GM21367 (cell line): Measurements from ENCODE around the gene INTS6L.
"Not testable (repeated sequence)": the region's sequence is repeated elsewhere in the genome, so short reads cannot be mapped to it uniquely, and the experiment has no call there.

Source experiments
- ATAC-seq: cut with Tn5 transposase; IDR thresholded peaks from one replicate; pipeline ENCODE4 v1.9.1; 2021; ENCODE audit not compliant: unreplicated experiment

The INTS6L gene

GRCh38 chrX:135522878-135523693 is 2.6 kb downstream of the INTS6L start:
- no peak for ATAC-seq

- ATAC-seq, result no peak
Observed at GRCh38 chrX:135528254-135528653, 7.8 kb downstream of the INTS6L start.

GRCh38 chrX:135528756-135529155 is 8.3 kb downstream of the INTS6L start:
- no peak for ATAC-seq

GRCh38 chrX:135530097-135530496 is 9.6 kb downstream of the INTS6L start:
- ATAC-seq, result no peak

GRCh38 chrX:135531813-135532212 is 11.4 kb downstream of the INTS6L start:
- ATAC-seq, result no peak

GRCh38 chrX:135535077-135535940 is 14.8 kb downstream of the INTS6L start:
- ATAC-seq, result no peak

GRCh38 chrX:135536877-135537276 is 16.4 kb downstream of the INTS6L start:
- peak; percentile 65 for ATAC-seq

GRCh38 chrX:135541351-135541750 is 20.9 kb downstream of the INTS6L start:
- ATAC-seq, result no peak

- no peak for ATAC-seq
Observed at GRCh38 chrX:135543172-135543571, 22.7 kb downstream of the INTS6L start.

- ATAC-seq, result no peak
Observed at GRCh38 chrX:135543924-135544323, 23.5 kb downstream of the INTS6L start.

GRCh38 chrX:135544338-135544948 is 24.0 kb downstream of the INTS6L start:
- no peak for ATAC-seq

- ATAC-seq, result no peak
Observed at GRCh38 chrX:135547767-135548166, 27.3 kb downstream of the INTS6L start.

GRCh38 chrX:135549519-135549918 is 29.1 kb downstream of the INTS6L start:
- ATAC-seq, result no peak

GRCh38 chrX:135556055-135556454 is 35.6 kb downstream of the INTS6L start:
- peak; percentile 79 for ATAC-seq

GRCh38 chrX:135557344-135557743 is 36.9 kb downstream of the INTS6L start:
- ATAC-seq, result no peak

- ATAC-seq, result no peak
Observed at GRCh38 chrX:135572436-135572835, 52.0 kb downstream of the INTS6L start.

- ATAC-seq, result no peak
Observed at GRCh38 chrX:135581496-135581895, 61.0 kb downstream of the INTS6L start.

- no peak for ATAC-seq
Observed at GRCh38 chrX:135585153-135585552, 64.7 kb downstream of the INTS6L start.

GRCh38 chrX:135591871-135592270 is 71.4 kb downstream of the INTS6L start:
- ATAC-seq, result no peak

GRCh38 chrX:135594049-135594448 is 73.6 kb downstream of the INTS6L start:
- not testable (repeated sequence) for ATAC-seq

GRCh38 chrX:135594453-135594852 is 74.0 kb downstream of the INTS6L start:
- not testable (repeated sequence) for ATAC-seq

- ATAC-seq, result no peak
Observed at GRCh38 chrX:135595543-135595942, 75.1 kb downstream of the INTS6L start.
